GM12878 (cell line): ENCODE results near the gene LHX2. TPM values are rescaled to one million over a fixed set of nuclear protein-coding genes. Genes with fewer than 3 reads are reported as not detected.

Source experiments
- ATAC-seq: fragments of 200-7000 bp; cut with Tn5 transposase; 3 replicates; pipeline ENCODE4 v1.9.1; 2020; ENCODE audit warnings: mild to moderate bottlenecking, moderate library complexity
- BruUV-seq: library from RNA; stranded (reverse); fragments of 400-500 nt; replicated peaks from 2 replicates; lab custom pipeline; 2021; lab: Mats Ljungman, UMichigan
- CTCF ChIA-PET: fragments of 300-600 bp; sonication (Branson Sonifier 250); formaldehyde crosslinking; extraction: SDS; loops from one replicate; lab custom pipeline; 2021; ENCODE audit warnings: inconsistent platforms; lab: Yijun Ruan, JAX
- POLR2A ChIA-PET: fragments of 350-600 bp; formaldehyde crosslinking; extraction: SDS; loops from one replicate; lab custom pipeline; 2021; ENCODE audit warnings: inconsistent platforms; lab: Charles Lee
- RAD21 ChIA-PET: fragments of 300-600 bp; sonication (Branson Sonifier 250); formaldehyde crosslinking; loops from one replicate; lab custom pipeline; 2023; ENCODE audit warnings: antibody characterized with exemption; ENCODE audit not compliant: unreplicated experiment; lab: Charles Lee
- SMC1A ChIA-PET: fragments of 300-600 bp; sonication (Branson Sonifier 250); formaldehyde crosslinking; loops from one replicate; lab custom pipeline; 2023; ENCODE audit not compliant: unreplicated experiment, uncharacterized antibody; lab: Charles Lee
- DNase-seq: peaks from one replicate; pipeline ENCODE4 v3.0.0-alpha.2; 2011; ENCODE audit warnings: low read depth, low spot score
- FAIRE-seq: peaks from 3 replicates; lab custom pipeline; 2011; peaks lifted over from hg19 to GRCh38; lab: Jason Lieb, UNC
- H2AFZ ChIP-seq: 2 replicates; pipeline ENCODE4 v1.6.0; 2011; ENCODE audit warnings: low read depth, low read length, control low read depth; ENCODE audit not compliant: control insufficient read depth
- H3K27ac ChIP-seq: 2 replicates; pipeline ENCODE4 v1.5.1; 2011; ENCODE audit warnings: control low read depth; ENCODE audit not compliant: control insufficient read depth, insufficient read depth
- H3K27me3 ChIP-seq, 2 experiments: replicated peaks in 1 of 2; 2 replicates each; pipeline versions ENCODE4 v1.6.0 to v1.6.1; 2011; ENCODE audit warnings: low read length in 1 of 2; ENCODE audit not compliant: control insufficient read depth in 2 of 2, insufficient read depth in 2 of 2
- H3K36me3 ChIP-seq, 2 experiments: 2 replicates each; pipeline ENCODE4 v1.5.1; 2011; ENCODE audit warnings: low read length in 1 of 2; ENCODE audit not compliant: control insufficient read depth in 2 of 2, insufficient read depth in 2 of 2
- H3K4me1 ChIP-seq: 2 replicates; pipeline ENCODE4 v1.6.1; 2011; ENCODE audit warnings: mild to moderate bottlenecking, low read length, moderate library complexity, mixed read lengths; ENCODE audit not compliant: control insufficient read depth, insufficient read depth
- H3K4me2 ChIP-seq: 2 replicates; pipeline ENCODE4 v1.6.0; 2011; ENCODE audit warnings: control low read depth; ENCODE audit not compliant: control insufficient read depth, insufficient read depth
- H3K4me3 ChIP-seq: fragments of 200-600 bp; sonication (generic); 2 replicates; pipeline ENCODE4 v1.5.1; 2016
- H3K79me2 ChIP-seq: 2 replicates; pipeline ENCODE4 v1.6.0; 2011; ENCODE audit warnings: low read length; ENCODE audit not compliant: control insufficient read depth, insufficient read depth
- H3K9ac ChIP-seq: 2 replicates; pipeline ENCODE4 v1.8.0; 2011; ENCODE audit warnings: low read length, control low read depth, mixed read lengths; ENCODE audit not compliant: control insufficient read depth, insufficient read depth
- H3K9me3 ChIP-seq: replicated peaks from 3 replicates; pipeline ENCODE4 v1.5.1; 2011; ENCODE audit warnings: mild to moderate bottlenecking, low read length; ENCODE audit not compliant: control insufficient read depth, insufficient read depth
- H4K20me1 ChIP-seq: 2 replicates; pipeline ENCODE4 v1.6.0; 2011; ENCODE audit not compliant: control insufficient read depth, insufficient read depth
- BHLHE40 ChIP-seq, 2 experiments: fragments of 450-650 bp in 1 of 2; IDR thresholded peaks; 2 replicates each; pipeline ENCODE4 v1.6.1; 2011 to 2017; ENCODE audit warnings: low read depth in 2 of 2, borderline replicate concordance in 1 of 2, improper control_type of control experiment in 1 of 2, low read length in 1 of 2, mild to moderate bottlenecking in 1 of 2
- EGR1 ChIP-seq, 2 experiments: IDR thresholded peaks; 1 replicate in 1 of 2; 2 replicates in 1 of 2; pipeline ENCODE4 v1.6.1; 2011 to 2012; ENCODE audit warnings: low read depth in 2 of 2, low read length in 2 of 2, borderline replicate concordance in 1 of 2, mild to moderate bottlenecking in 1 of 2, moderate library complexity in 1 of 2
- MEF2A ChIP-seq: IDR thresholded peaks from 2 replicates; pipeline ENCODE4 v1.6.1; 2011; ENCODE audit warnings: low read depth, mild to moderate bottlenecking, low read length, moderate library complexity; ENCODE audit not compliant: insufficient read depth
- MTA2 ChIP-seq: fragments of 450-650 bp; IDR thresholded peaks from 2 replicates; pipeline ENCODE4 v1.6.1; 2016; ENCODE audit warnings: low read depth, mild to moderate bottlenecking, moderate library complexity
- MXI1 ChIP-seq: fragments of 150-350 bp; IDR thresholded peaks from 2 replicates; pipeline ENCODE4 v1.6.1; 2011; ENCODE audit warnings: low read depth, mild to moderate bottlenecking, inconsistent platforms, low read length, improper control_type of control experiment
- NR2C1 ChIP-seq: fragments of 450-650 bp; IDR thresholded peaks from 2 replicates; pipeline ENCODE4 v1.6.1; 2017; ENCODE audit warnings: antibody characterized with exemption, mild to moderate bottlenecking, moderate library complexity
- PML ChIP-seq: IDR thresholded peaks from 2 replicates; pipeline ENCODE4 v1.6.1; 2012; ENCODE audit warnings: low read length, inconsistent platforms
- RAD51 ChIP-seq: fragments of 450-650 bp; IDR thresholded peaks from 2 replicates; pipeline ENCODE4 v1.6.1; 2016; ENCODE audit warnings: moderate library complexity, mild to moderate bottlenecking, inconsistent platforms
- RFX5 ChIP-seq: IDR thresholded peaks from 2 replicates; pipeline ENCODE4 v1.6.1; 2011; ENCODE audit warnings: low read depth, low read length, improper control_type of control experiment
- SIN3A ChIP-seq: IDR thresholded peaks from 2 replicates; pipeline ENCODE4 v1.6.1; 2012; ENCODE audit warnings: low read depth, low read length, improper control_type of control experiment
- SPI1 ChIP-seq: IDR thresholded peaks from 2 replicates; pipeline ENCODE4 v1.6.1; 2011; ENCODE audit warnings: low read depth, mild to moderate bottlenecking, low read length, moderate library complexity, borderline replicate concordance; ENCODE audit not compliant: insufficient read depth
- TCF7 ChIP-seq: IDR thresholded peaks from 2 replicates; pipeline ENCODE4 v1.6.1; 2014; ENCODE audit warnings: antibody characterized with exemption, borderline replicate concordance
- YY1 ChIP-seq: IDR thresholded peaks from 2 replicates; pipeline ENCODE4 v1.6.1; 2011; ENCODE audit warnings: low read depth, mild to moderate bottlenecking, low read length
- ZNF24 ChIP-seq: fragments of 450-650 bp; IDR thresholded peaks from 2 replicates; pipeline ENCODE4 v1.6.1; 2017; ENCODE audit warnings: antibody characterized with exemption, mild to moderate bottlenecking
- WGBS: methylation state at CpG from one replicate; pipeline ENCODE4 v1.1.6; 2016; ENCODE audit warnings: low lambda C conversion rate; ENCODE audit not compliant: insufficient replicate concordance, insufficient coverage; ENCODE audit errors: missing lambda C conversion rate; 5-methylcytosine and 5-hydroxymethylcytosine counted together
- in situ Hi-C: fragments of 300-500 bp; cut with MboI; formaldehyde crosslinking; loops from 9 replicates; pipeline ENCODE4 v1.14.3; 2018; ENCODE audit warnings: mixed read lengths
- intact Hi-C: fragments of 100-400 bp; cut with micrococcal nuclease; formaldehyde crosslinking; loops from one replicate; pipeline ENCODE4 v1.14.2; 2022; ENCODE audit not compliant: unreplicated experiment
- polyA plus RNA-seq, 11 experiments: library from polyadenylated mRNA; depleted of rRNA in 4 of 11; unstranded in 6 of 11; stranded (reverse) in 5 of 11; fragments of >200 nt; fragmentation: Nextera tagmentation in 4 of 11; fragmentation: Illumina TruSeq in 1 of 11; extraction: Ambion mirVana in 4 of 11; extraction: Trizol in 1 of 11; gene quantifications; 1 replicate in 1 of 11; 2 replicates in 10 of 11; pipeline versions ENCODE4 v1.2.1 to v1.2.3, GENCODE V29; 2011 to 2016; ENCODE audit warnings: inconsistent platforms in 2 of 11, missing spikeins in 2 of 11, low read depth in 1 of 11
- total RNA-seq, 4 experiments: library from RNA; depleted of rRNA in 3 of 4; stranded (reverse); fragments of >200 nt in 3 of 4; fragmentation: Illumina TruSeq in 1 of 4; extraction: Trizol in 1 of 4; gene quantifications; 2 replicates each; pipeline versions ENCODE4 v1.2.1 to v1.2.3, GENCODE V29; 2013 to 2021
- TF ChIP-seq, protein P1 (sequence below): fragments of 450-650 bp; formaldehyde crosslinking; IDR thresholded peaks from 2 replicates; pipeline ENCODE4 v1.5.0; 2022; ENCODE audit warnings: mild to moderate bottlenecking, missing genetic modification characterization
- TF ChIP-seq, protein P2 (sequence below): fragments of 450-650 bp; IDR thresholded peaks from 2 replicates; pipeline ENCODE4 v1.6.1; 2017; ENCODE audit warnings: borderline replicate concordance
- TF ChIP-seq, protein P3 (sequence below): IDR thresholded peaks from 2 replicates; pipeline ENCODE4 v1.6.1; 2012; ENCODE audit warnings: low read depth, low read length, improper control_type of control experiment

LHX2 gene
- total and polyA plus RNA-seq, 10 of the 15 experiments (the other 5 are each of a cell fraction or from before 2014, with no cell fraction given): 0.82 to 69.8 (median 5.3) TPM

DNA sequence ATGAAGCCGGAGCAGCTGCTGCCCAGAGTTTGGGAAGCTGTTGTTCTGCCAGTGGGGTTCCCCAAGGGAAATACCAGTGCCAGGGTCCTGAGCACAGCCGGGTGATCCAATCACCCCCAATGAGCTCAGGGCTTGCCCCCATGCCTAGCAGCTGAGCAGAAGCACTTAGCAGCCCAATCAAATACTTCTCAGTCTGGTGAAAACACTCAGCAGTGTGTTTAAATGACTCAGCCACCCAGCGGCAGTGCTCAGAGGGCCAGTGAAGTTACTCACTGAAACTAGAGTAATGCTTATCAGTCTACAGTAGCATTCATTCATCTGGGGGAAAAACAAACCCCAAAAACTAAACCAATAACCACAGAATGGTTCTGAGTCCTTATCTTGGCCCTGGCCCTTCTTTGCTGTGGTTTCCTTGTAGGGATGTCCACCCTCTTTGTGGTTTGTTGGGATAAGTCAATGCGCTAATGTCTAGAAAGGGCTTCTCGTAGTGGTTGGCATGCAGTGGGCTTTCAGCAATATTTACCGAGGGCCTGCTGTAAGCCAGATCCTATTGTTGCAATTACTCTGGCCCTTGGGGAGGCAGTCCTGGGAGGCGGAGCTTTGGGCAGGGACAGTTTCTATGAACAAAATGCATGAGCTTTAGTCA is 43.1 kb downstream of the LHX2 start:
- Histone ChIP-seq H2AFZ (no peak overlapping the region), H3K4me1 (peaks cover 4% of the 10 kb centered on the region), H3K4me2 (no peak overlapping the region), H4K20me1 (no peaks in the 10 kb centered on the region), H3K27ac (no peak overlapping the region), H3K9me3 (peaks cover 3% of the 10 kb centered on the region), H3K36me3 (no peaks in the 10 kb centered on the region), H3K79me2 (no peaks in the 10 kb centered on the region), H3K4me3 (no peak overlapping the region), H3K9ac (no peak overlapping the region), H3K27me3 (peaks cover 0 to 5% of the 10 kb centered on the region in 2 experiments; a peak in 1 of 4 replicates)
- ChIA-PET RAD21 (interaction anchor here (0.8 to 2.4 kb wide), 11 partner anchors 14 to 368 kb away, joined by 3 to 12 read pairs (median 3); no protein-coding TSS in a partner anchor), POLR2A (interaction anchor here (0.5 to 0.6 kb wide), 2 partner anchors 231 to 359 kb away, joined by 5 to 6 read pairs; no protein-coding TSS in a partner anchor), SMC1A (interaction anchor here (0.9 to 3.0 kb wide), 8 partner anchors 14 to 518 kb away, joined by 3 to 9 read pairs (median 4); no protein-coding TSS in a partner anchor), CTCF (interaction anchor here (0.5 to 2.5 kb wide), 9 partner anchors 14 to 700 kb away, joined by 3 to 18 read pairs (median 3); no protein-coding TSS in a partner anchor)
- intact Hi-C loops: no loop called here
- BruUV-seq: no TSS peak
- WGBS: under 1% methylated on average over 7 of the region's 7 CpGs
- peak; percentile 99 for ATAC-seq
- in situ Hi-C loops: no loop called here
- peak; percentile 87 for DNase-seq
- FAIRE-seq: peak; percentile 98
- TF ChIP-seq SIN3A (no peak), NR2C1 (no peak), RFX5 (no peak), SPI1 (no peak), YY1 (no peak), EGR1 (IDR thresholded peaks at IDR 0.05; ENCODE audit: borderline replicate concordance in 1 of 2, low read depth in 2 of 2, low read length in 2 of 2) (no peak), TCF7 (peak; percentile 99), MTA2 (peak; percentile 96), MEF2A (0 out of 2 replicates have a peak, but pooled peaks have one; percentile 59), ZNF24 (peak; percentile 99), PML (peak; percentile 84), MXI1 (no peak), RAD51 (0 out of 2 replicates have a peak, but pooled peaks have one; percentile 13), BHLHE40 (IDR thresholded peaks at IDR 0.05; ENCODE audit: borderline replicate concordance in 1 of 2, low read depth in 2 of 2, low read length in 1 of 2) (peak; percentile 70 to 82)
- TF ChIP-seq, protein P1, sequence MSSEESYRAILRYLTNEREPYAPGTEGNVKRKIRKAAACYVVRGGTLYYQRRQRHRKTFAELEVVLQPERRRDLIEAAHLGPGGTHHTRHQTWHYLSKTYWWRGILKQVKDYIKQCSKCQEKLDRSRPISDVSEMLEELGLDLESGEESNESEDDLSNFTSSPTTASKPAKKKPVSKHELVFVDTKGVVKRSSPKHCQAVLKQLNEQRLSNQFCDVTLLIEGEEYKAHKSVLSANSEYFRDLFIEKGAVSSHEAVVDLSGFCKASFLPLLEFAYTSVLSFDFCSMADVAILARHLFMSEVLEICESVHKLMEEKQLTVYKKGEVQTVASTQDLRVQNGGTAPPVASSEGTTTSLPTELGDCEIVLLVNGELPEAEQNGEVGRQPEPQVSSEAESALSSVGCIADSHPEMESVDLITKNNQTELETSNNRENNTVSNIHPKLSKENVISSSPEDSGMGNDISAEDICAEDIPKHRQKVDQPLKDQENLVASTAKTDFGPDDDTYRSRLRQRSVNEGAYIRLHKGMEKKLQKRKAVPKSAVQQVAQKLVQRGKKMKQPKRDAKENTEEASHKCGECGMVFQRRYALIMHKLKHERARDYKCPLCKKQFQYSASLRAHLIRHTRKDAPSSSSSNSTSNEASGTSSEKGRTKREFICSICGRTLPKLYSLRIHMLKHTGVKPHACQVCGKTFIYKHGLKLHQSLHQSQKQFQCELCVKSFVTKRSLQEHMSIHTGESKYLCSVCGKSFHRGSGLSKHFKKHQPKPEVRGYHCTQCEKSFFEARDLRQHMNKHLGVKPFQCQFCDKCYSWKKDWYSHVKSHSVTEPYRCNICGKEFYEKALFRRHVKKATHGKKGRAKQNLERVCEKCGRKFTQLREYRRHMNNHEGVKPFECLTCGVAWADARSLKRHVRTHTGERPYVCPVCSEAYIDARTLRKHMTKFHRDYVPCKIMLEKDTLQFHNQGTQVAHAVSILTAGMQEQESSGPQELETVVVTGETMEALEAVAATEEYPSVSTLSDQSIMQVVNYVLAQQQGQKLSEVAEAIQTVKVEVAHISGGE (CRISPR knock-in tag): no peak
- TF ChIP-seq, protein P2, sequence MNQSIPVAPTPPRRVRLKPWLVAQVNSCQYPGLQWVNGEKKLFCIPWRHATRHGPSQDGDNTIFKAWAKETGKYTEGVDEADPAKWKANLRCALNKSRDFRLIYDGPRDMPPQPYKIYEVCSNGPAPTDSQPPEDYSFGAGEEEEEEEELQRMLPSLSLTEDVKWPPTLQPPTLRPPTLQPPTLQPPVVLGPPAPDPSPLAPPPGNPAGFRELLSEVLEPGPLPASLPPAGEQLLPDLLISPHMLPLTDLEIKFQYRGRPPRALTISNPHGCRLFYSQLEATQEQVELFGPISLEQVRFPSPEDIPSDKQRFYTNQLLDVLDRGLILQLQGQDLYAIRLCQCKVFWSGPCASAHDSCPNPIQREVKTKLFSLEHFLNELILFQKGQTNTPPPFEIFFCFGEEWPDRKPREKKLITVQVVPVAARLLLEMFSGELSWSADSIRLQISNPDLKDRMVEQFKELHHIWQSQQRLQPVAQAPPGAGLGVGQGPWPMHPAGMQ: peak; percentile 47; the same call in 1 of the 2 replicates
- TF ChIP-seq, protein P3, sequence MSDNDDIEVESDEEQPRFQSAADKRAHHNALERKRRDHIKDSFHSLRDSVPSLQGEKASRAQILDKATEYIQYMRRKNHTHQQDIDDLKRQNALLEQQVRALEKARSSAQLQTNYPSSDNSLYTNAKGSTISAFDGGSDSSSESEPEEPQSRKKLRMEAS: no peak
